GM19467 (cell line): ENCODE results near the gene GPR139.

Source experiments
- ATAC-seq: cut with Tn5 transposase; IDR thresholded peaks from one replicate; pipeline ENCODE4 v1.9.1; 2021; ENCODE audit warnings: mild to moderate bottlenecking, moderate library complexity; ENCODE audit not compliant: unreplicated experiment

GPR139 gene

GRCh38 chr16:19991614-19992013 lies 82.1 kb downstream of the GPR139 start:
- no peak for ATAC-seq

- no peak for ATAC-seq
Observed at GRCh38 chr16:19984135-19984534, 89.6 kb downstream of the GPR139 start.
